Spinal cord (tissue), 10 donors: ENCODE data around the gene RAB11FIP2. TPM values are rescaled to one million over a fixed set of nuclear protein-coding genes. Genes with fewer than 3 reads are reported as not detected.

Experiments used
- DNase-seq, 6 donors: peaks; one replicate each; pipeline versions ENCODE4 v3.0.0 to v3.0.0-alpha.2; 2013 to 2015; ENCODE audit warnings: low spot score in 6 of 6, low read depth in 4 of 6
- H3K27ac ChIP-seq: one replicate; pipeline ENCODE4 v1.5.1; 2013; ENCODE audit warnings: low read depth, low read length, control low read depth
- H3K27me3 ChIP-seq: one replicate; pipeline ENCODE4 v1.6.1; 2013; ENCODE audit warnings: low read length; ENCODE audit not compliant: control insufficient read depth, insufficient read depth
- H3K36me3 ChIP-seq: one replicate; pipeline ENCODE4 v1.6.1; 2013; ENCODE audit warnings: low read length; ENCODE audit not compliant: control insufficient read depth, insufficient read depth
- H3K4me1 ChIP-seq: one replicate; pipeline ENCODE4 v1.6.1; 2013; ENCODE audit warnings: low read length; ENCODE audit not compliant: control insufficient read depth, insufficient read depth
- H3K4me3 ChIP-seq: one replicate; pipeline ENCODE4 v1.5.1; 2013; ENCODE audit warnings: low read depth, low read length, control low read depth
- H3K9me3 ChIP-seq: one replicate; pipeline ENCODE4 v1.6.1; 2013; ENCODE audit warnings: low read length; ENCODE audit not compliant: control insufficient read depth, insufficient read depth
- WGBS: methylation state at CpG from one replicate; pipeline ENCODE4 v1.1.5; 2013; ENCODE audit warnings: missing lambda C conversion rate; ENCODE audit not compliant: insufficient coverage; 5-methylcytosine and 5-hydroxymethylcytosine counted together
- polyA plus RNA-seq, 2 donors: library from polyadenylated mRNA; unstranded; fragments of 120-200 nt; gene quantifications; one replicate each; pipeline ENCODE4 v1.2.1, GENCODE V29; 2013; ENCODE audit not compliant: insufficient read length in 2 of 2
- total RNA-seq, 2 donors: library from RNA; depleted of rRNA in 1 of 2; stranded (reverse); fragments of 120-200 nt in 1 of 2; fragments of >200 nt in 1 of 2; gene quantifications; one replicate each; pipeline versions ENCODE4 v1.2.3 to v1.2.4, GENCODE V29; 2013 to 2014
- donor health status: healthy.

RAB11FIP2 gene
- total and polyA plus RNA-seq, 4 donors, result 20.3 to 51.6 (median 37.1) TPM

GRCh38 chr10:118057361-118057760, 10.6 kb upstream of the RAB11FIP2 start:
- H3K27me3 ChIP-seq, result no peaks in the 10 kb centered on the region
- 80% methylated on average over 2 of the region's 4 CpGs for WGBS

GRCh38 chr10:118054383-118054782, 7.6 kb upstream of the RAB11FIP2 start:
- peaks cover 3% of the 10 kb centered on the region for H3K36me3 ChIP-seq
- no peak overlapping the region for H3K27ac ChIP-seq
- H3K9me3 ChIP-seq, result no peaks in the 10 kb centered on the region
- H3K4me3 ChIP-seq, result no peak overlapping the region
- no peak for DNase-seq
- 100% methylated on average over 1 of the region's 2 CpGs for WGBS
- no peaks in the 10 kb centered on the region for H3K4me1 ChIP-seq
- H3K27me3 ChIP-seq, result no peaks in the 10 kb centered on the region

More at GRCh38 chr10:118057361-118057760, 10.6 kb upstream of the RAB11FIP2 start:
- DNase-seq, result no peak
- Histone ChIP-seq H3K4me3 (no peak overlapping the region), H3K9me3 (no peaks in the 10 kb centered on the region), H3K36me3 (peaks cover 3% of the 10 kb centered on the region), H3K27ac (no peak overlapping the region), H3K4me1 (no peaks in the 10 kb centered on the region)

GRCh38 chr10:118052816-118053215, 6.1 kb upstream of the RAB11FIP2 start:
- no peak for DNase-seq
- H3K27ac ChIP-seq, result no peak overlapping the region
- no peaks in the 10 kb centered on the region for H3K27me3 ChIP-seq
- no peaks in the 10 kb centered on the region for H3K9me3 ChIP-seq
- no peak overlapping the region for H3K4me3 ChIP-seq
- H3K4me1 ChIP-seq, result no peaks in the 10 kb centered on the region
- peaks cover 3% of the 10 kb centered on the region for H3K36me3 ChIP-seq
- WGBS, result 67% methylated on average over 1 of the region's 2 CpGs

GRCh38 chr10:118047880-118048279, 1.1 kb upstream of the RAB11FIP2 start:
- no peaks in the 10 kb centered on the region for H3K27me3 ChIP-seq
- H3K27ac ChIP-seq, result no peak overlapping the region
- no peaks in the 10 kb centered on the region for H3K9me3 ChIP-seq
- WGBS, result 80% methylated on average over 1 of the region's 5 CpGs
- H3K4me3 ChIP-seq, result no peak overlapping the region
- peaks cover under 1% of the 10 kb centered on the region for H3K36me3 ChIP-seq
- H3K4me1 ChIP-seq, result peaks cover 13% of the 10 kb centered on the region
- no peak for DNase-seq

GRCh38 chr10:118047157-118047719, 497 bp upstream of the RAB11FIP2 start:
- Histone ChIP-seq H3K4me3 (peak overlapping the region; percentile 90), H3K4me1 (peaks cover 14% of the 10 kb centered on the region), H3K9me3 (no peaks in the 10 kb centered on the region), H3K36me3 (no peaks in the 10 kb centered on the region), H3K27ac (peak overlapping the region; percentile 84), H3K27me3 (no peaks in the 10 kb centered on the region)
- WGBS, result 38% methylated on average over 16 of the region's 22 CpGs
- DNase-seq, result no peak

- under 1% methylated on average over 13 of the region's 14 CpGs for WGBS
- H3K36me3 ChIP-seq, result no peaks in the 10 kb centered on the region
- no peaks in the 10 kb centered on the region for H3K9me3 ChIP-seq
- peak in 4 of 6 donors; percentile 15 to 53 (median 31) for DNase-seq
- peak overlapping the region; percentile 67 for H3K27ac ChIP-seq
- peak overlapping the region; percentile 90 for H3K4me3 ChIP-seq
- peaks cover 14% of the 10 kb centered on the region for H3K4me1 ChIP-seq
- no peaks in the 10 kb centered on the region for H3K27me3 ChIP-seq
Observed at GRCh38 chr10:118045837-118046394, 825 bp downstream of the RAB11FIP2 start.

GRCh38 chr10:118045158-118045836, 1.4 kb downstream of the RAB11FIP2 start:
- H3K4me1 ChIP-seq, result peaks cover 14% of the 10 kb centered on the region
- H3K36me3 ChIP-seq, result no peaks in the 10 kb centered on the region
- H3K27me3 ChIP-seq, result no peaks in the 10 kb centered on the region
- no peaks in the 10 kb centered on the region for H3K9me3 ChIP-seq
- H3K4me3 ChIP-seq, result peak overlapping the region; percentile 90
- 46% methylated on average over 3 of the region's 8 CpGs for WGBS
- no peak for DNase-seq
- peak overlapping the region; percentile 67 for H3K27ac ChIP-seq

GRCh38 chr10:118042827-118043242, 3.9 kb downstream of the RAB11FIP2 start:
- Histone ChIP-seq H3K36me3 (no peaks in the 10 kb centered on the region), H3K4me3 (no peak overlapping the region), H3K9me3 (no peaks in the 10 kb centered on the region), H3K27ac (no peak overlapping the region), H3K4me1 (peaks cover 14% of the 10 kb centered on the region), H3K27me3 (no peaks in the 10 kb centered on the region)
- WGBS, result 67% methylated on average over 1 of the region's 2 CpGs
- no peak for DNase-seq

- Histone ChIP-seq H3K27ac (no peak overlapping the region), H3K4me3 (no peak overlapping the region), H3K9me3 (no peaks in the 10 kb centered on the region), H3K4me1 (peaks cover 11% of the 10 kb centered on the region), H3K36me3 (no peaks in the 10 kb centered on the region), H3K27me3 (no peaks in the 10 kb centered on the region)
- DNase-seq, result no peak
Observed at GRCh38 chr10:118042336-118042735, 4.4 kb downstream of the RAB11FIP2 start.

GRCh38 chr10:118041316-118041715, 5.4 kb downstream of the RAB11FIP2 start:
- Histone ChIP-seq H3K4me3 (no peak overlapping the region), H3K27me3 (no peaks in the 10 kb centered on the region), H3K9me3 (no peaks in the 10 kb centered on the region), H3K27ac (no peak overlapping the region), H3K4me1 (peaks cover 7% of the 10 kb centered on the region), H3K36me3 (no peaks in the 10 kb centered on the region)
- WGBS, result no CpG with 5 or more reads among the region's 2 CpGs
- no peak for DNase-seq
